A549 (cell line): ENCODE results near the gene WDR72.

Source experiments
- EHMT2 ChIP-seq: fragments of 200-600 bp; sonication (generic); IDR thresholded peaks from 2 replicates; pipeline ENCODE4 v1.6.1; 2016; ENCODE audit warnings: antibody characterized with exemption, low read depth, mild to moderate bottlenecking, moderate library complexity
- POLR2A ChIP-seq: IDR thresholded peaks from 2 replicates; pipeline ENCODE4 v1.6.1; 2012; ENCODE audit warnings: mild to moderate bottlenecking, low read length
- REST ChIP-seq: fragments of 200-600 bp; sonication (generic); IDR thresholded peaks from 2 replicates; pipeline ENCODE4 v1.6.1; 2016; ENCODE audit warnings: antibody characterized with exemption, mild to moderate bottlenecking, moderate library complexity
- TF ChIP-seq, protein P1 (sequence below): IDR thresholded peaks from 2 replicates; pipeline ENCODE4 v1.6.1; 2012

DNA sequence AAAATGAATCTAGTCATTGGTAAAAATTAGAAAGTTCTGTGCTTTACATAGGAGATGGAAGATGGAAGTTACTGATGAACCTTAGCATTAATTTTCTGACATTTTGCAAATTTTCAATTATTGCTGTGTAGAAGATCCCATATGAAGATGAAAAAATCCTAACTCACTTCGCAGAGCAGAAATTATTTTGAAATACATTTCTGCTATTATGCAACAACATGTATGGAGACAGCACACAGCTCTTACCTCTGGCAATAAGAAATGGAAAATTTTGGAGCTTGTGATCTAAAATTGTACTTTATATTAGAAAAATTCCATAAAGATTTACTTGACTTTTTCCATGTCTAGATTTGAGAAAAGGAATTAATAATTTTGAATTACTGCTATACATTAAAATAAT lies 177.9 kb downstream of the WDR72 start:
- TF ChIP-seq, protein P1, sequence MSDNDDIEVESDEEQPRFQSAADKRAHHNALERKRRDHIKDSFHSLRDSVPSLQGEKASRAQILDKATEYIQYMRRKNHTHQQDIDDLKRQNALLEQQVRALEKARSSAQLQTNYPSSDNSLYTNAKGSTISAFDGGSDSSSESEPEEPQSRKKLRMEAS: no peak
- no peak for TF ChIP-seq REST
- TF ChIP-seq POLR2A: no peak
- no peak for TF ChIP-seq EHMT2
